Measurements from ENCODE around the gene SLC22A14. TPM values are rescaled to one million over a fixed set of nuclear protein-coding genes. Genes with fewer than 3 reads are reported as not detected.
A peak's percentile ranks its signal among the peaks of the same experiment; 100 is the strongest.
"Not testable (repeated sequence)": the region's sequence is repeated elsewhere in the genome, so short reads cannot be mapped to it uniquely, and the experiment has no call there.

The SLC22A14 gene
- total RNA-seq, 4 donors from 2014 or later, result 0.19 to 0.53 TPM; not detected in 2

GRCh38 chr3:38276081-38276916, 5.8 kb upstream of the SLC22A14 start:
- DNase-seq, result no peak
- H3K9me3 ChIP-seq, result no peaks in the 10 kb centered on the region
- 79 to 92% methylated on average over 3 to 11 of the region's 13 CpGs for WGBS, 2 donors
- H3K27ac ChIP-seq, result no peak overlapping the region
- intact Hi-C loops (cut with DNase I), result no loop called here
- H3K4me3 ChIP-seq, result no peak overlapping the region
- no peaks in the 10 kb centered on the region for H3K27me3 ChIP-seq
- H3K4me1 ChIP-seq, result no peaks in the 10 kb centered on the region
- H3K36me3 ChIP-seq, result peaks cover 0 to 43% (median 0%) of the 10 kb centered on the region in 3 donors
- TF ChIP-seq POLR2A (IDR thresholded peaks at IDR 0.05), result no peak
- TF ChIP-seq CTCF (IDR thresholded peaks at IDR 0.05), result no peak

- TF ChIP-seq CTCF (IDR thresholded peaks at IDR 0.05) (no peak), POLR2A (IDR thresholded peaks at IDR 0.05) (no peak)
- H3K4me1 ChIP-seq, result peaks cover 0 to 2% (median 0%) of the 10 kb centered on the region in 3 donors
- DNase-seq, result no peak
These were observed 5.0 kb upstream of the SLC22A14 start for GRCh38 chr3:38276917-38277630.

GRCh38 chr3:38278841-38279240, 3.3 kb upstream of the SLC22A14 start:
- Histone ChIP-seq H3K36me3 (peaks cover 0 to 43% (median 0%) of the 10 kb centered on the region in 3 donors), H3K27ac (no peak overlapping the region), H3K4me1 (peaks cover 0 to 7% (median 0%) of the 10 kb centered on the region in 3 donors), H3K9me3 (no peaks in the 10 kb centered on the region), H3K4me3 (no peak overlapping the region), H3K27me3 (no peaks in the 10 kb centered on the region)
- no peak for DNase-seq
- TF ChIP-seq POLR2A (IDR thresholded peaks at IDR 0.05), result no peak
- intact Hi-C loops (cut with DNase I), result no loop called here
- WGBS, 2 donors, result 87 to 97% methylated on average over 5 of the region's 5 CpGs

More at GRCh38 chr3:38276917-38277630, 5.0 kb upstream of the SLC22A14 start:
- no peak overlapping the region for H3K4me3 ChIP-seq
- WGBS, 2 donors, result 83 to 93% methylated on average over 2 to 11 of the region's 13 CpGs
- no peak overlapping the region for H3K27ac ChIP-seq
- intact Hi-C loops (cut with DNase I), result no loop called here
- peaks cover 0 to 43% (median 0%) of the 10 kb centered on the region in 3 donors for H3K36me3 ChIP-seq
- H3K27me3 ChIP-seq, result no peaks in the 10 kb centered on the region
- H3K9me3 ChIP-seq, result no peaks in the 10 kb centered on the region

GRCh38 chr3:38283810-38284755, 2.0 kb downstream of the SLC22A14 start:
- Histone ChIP-seq H3K4me1 (peaks cover 0 to 7% (median 0%) of the 10 kb centered on the region in 3 donors), H3K27me3 (no peaks in the 10 kb centered on the region), H3K36me3 (no peaks in the 10 kb centered on the region), H3K9me3 (no peaks in the 10 kb centered on the region), H3K4me3 (no peak overlapping the region), H3K27ac (no peak overlapping the region)
- no peak for DNase-seq
- intact Hi-C loops (cut with DNase I), result no loop called here
- 77% methylated on average over 10 to 12 of the region's 16 CpGs for WGBS, 2 donors
- no peak for TF ChIP-seq POLR2A (IDR thresholded peaks at IDR 0.05)
- TF ChIP-seq CTCF (IDR thresholded peaks at IDR 0.05), result no peak

- Histone ChIP-seq H3K36me3 (no peaks in the 10 kb centered on the region), H3K4me1 (peaks cover 0 to 7% (median 0%) of the 10 kb centered on the region in 3 donors), H3K4me3 (no peak overlapping the region), H3K27me3 (no peaks in the 10 kb centered on the region), H3K27ac (no peak overlapping the region), H3K9me3 (no peaks in the 10 kb centered on the region)
- TF ChIP-seq POLR2A (IDR thresholded peaks at IDR 0.05) (no peak), CTCF (IDR thresholded peaks at IDR 0.05) (no peak)
- no peak for DNase-seq
- 82 to 90% methylated on average over 6 of the region's 6 CpGs for WGBS, 2 donors
- intact Hi-C loops (cut with DNase I), result no loop called here
These were observed 2.7 kb downstream of the SLC22A14 start for GRCh38 chr3:38284756-38285150.

GRCh38 chr3:38289286-38290217, 7.5 kb downstream of the SLC22A14 start:
- H3K36me3 ChIP-seq; DNase-seq; H3K9me3 ChIP-seq; intact Hi-C loops (cut with DNase I); H3K4me1 ChIP-seq; H3K27ac ChIP-seq; H3K4me3 ChIP-seq; H3K27me3 ChIP-seq: not testable (repeated sequence)
- WGBS, 2 donors, result 92 to 93% methylated on average over 13 to 16 of the region's 16 CpGs

- H3K27ac ChIP-seq, result peak overlapping the region in 2 of 4 donors; percentile 40 to 58
- intact Hi-C loops (cut with DNase I); DNase-seq; H3K4me3 ChIP-seq; H3K27me3 ChIP-seq; H3K36me3 ChIP-seq; H3K9me3 ChIP-seq: not testable (repeated sequence)
- H3K4me1 ChIP-seq, result peaks cover 0 to 18% (median 0%) of the 10 kb centered on the region in 3 donors
- 50 to 53% methylated on average over 4 of the region's 4 CpGs for WGBS, 2 donors
These were observed 15.0 kb downstream of the SLC22A14 start for GRCh38 chr3:38297053-38297452.
